DOHH2 (cell line): ENCODE data around the gene EIF3K.

ENCODE experiments used
- H3F3A ChIP-seq: fragments of 200-600 bp; sonication (generic), shearing (Covaris generic); 2 replicates; pipeline ENCODE4 v1.6.0; 2016; ENCODE audit warnings: antibody characterized with exemption, mild to moderate bottlenecking; ENCODE audit not compliant: control insufficient read depth, insufficient read depth
- H3K27ac ChIP-seq: fragments of 200-600 bp; sonication (generic); 2 replicates; pipeline ENCODE4 v1.5.1; 2014; ENCODE audit warnings: low read depth, mild to moderate bottlenecking, low read length, moderate library complexity
- H3K27me3 ChIP-seq: fragments of 200-600 bp; sonication (generic); 2 replicates; pipeline ENCODE4 v1.6.1; 2014; ENCODE audit warnings: mild to moderate bottlenecking, low read length, mixed read lengths; ENCODE audit not compliant: control insufficient read depth
- H3K36me3 ChIP-seq: fragments of 200-600 bp; sonication (generic); 2 replicates; pipeline ENCODE4 v1.6.1; 2014; ENCODE audit warnings: mild to moderate bottlenecking, low read length, moderate library complexity, mixed read lengths; ENCODE audit not compliant: control insufficient read depth
- H3K4me1 ChIP-seq: fragments of 200-600 bp; sonication (generic); 2 replicates; pipeline ENCODE4 v1.6.1; 2014; ENCODE audit warnings: mild to moderate bottlenecking, low read length, mixed read lengths; ENCODE audit not compliant: control insufficient read depth
- H3K4me2 ChIP-seq: fragments of 200-600 bp; sonication (generic); 2 replicates; pipeline ENCODE4 v1.6.0; 2014; ENCODE audit warnings: mild to moderate bottlenecking, low read length, moderate library complexity
- H3K4me3 ChIP-seq: fragments of 200-600 bp; sonication (generic); 2 replicates; pipeline ENCODE4 v1.5.1; 2014; ENCODE audit warnings: mild to moderate bottlenecking, low read length, mixed read lengths
- H3K79me2 ChIP-seq: fragments of 200-600 bp; sonication (generic); 2 replicates; pipeline ENCODE4 v1.6.1; 2014; ENCODE audit warnings: mild to moderate bottlenecking, low read length, mixed read lengths; ENCODE audit not compliant: control insufficient read depth
- H3K9me2 ChIP-seq: fragments of 200-600 bp; sonication (generic); replicated peaks from 2 replicates; pipeline ENCODE4 v1.6.1; 2014; ENCODE audit warnings: mild to moderate bottlenecking, low read length, mixed read lengths; ENCODE audit not compliant: control insufficient read depth
- H3K9me3 ChIP-seq: fragments of 200-600 bp; sonication (generic); 2 replicates; pipeline ENCODE4 v1.6.1; 2014; ENCODE audit warnings: antibody characterized with exemption, low read length, mixed read lengths; ENCODE audit not compliant: control insufficient read depth, insufficient read depth
- H4K20me1 ChIP-seq: fragments of 200-600 bp; sonication (generic); 2 replicates; pipeline ENCODE4 v1.6.0; 2014; ENCODE audit warnings: low read depth, mild to moderate bottlenecking, antibody characterized with exemption, low read length, moderate library complexity; ENCODE audit not compliant: control insufficient read depth, insufficient read depth
- EZH2phosphoT487 ChIP-seq: fragments of 200-600 bp; sonication (generic); IDR thresholded peaks from 2 replicates; pipeline ENCODE4 v1.6.1; 2017; ENCODE audit warnings: borderline replicate concordance, mild to moderate bottlenecking, antibody characterized with exemption, low read length, moderate library complexity, mixed read lengths
- TF ChIP-seq, protein P1 (sequence below): fragments of 200-600 bp; sonication (generic); IDR thresholded peaks from one replicate; pipeline ENCODE4 v1.5.1; 2014; ENCODE audit warnings: antibody characterized with exemption, mild to moderate bottlenecking, low read depth, low read length; ENCODE audit not compliant: poor library complexity, severe bottlenecking

Gene EIF3K

DNA sequence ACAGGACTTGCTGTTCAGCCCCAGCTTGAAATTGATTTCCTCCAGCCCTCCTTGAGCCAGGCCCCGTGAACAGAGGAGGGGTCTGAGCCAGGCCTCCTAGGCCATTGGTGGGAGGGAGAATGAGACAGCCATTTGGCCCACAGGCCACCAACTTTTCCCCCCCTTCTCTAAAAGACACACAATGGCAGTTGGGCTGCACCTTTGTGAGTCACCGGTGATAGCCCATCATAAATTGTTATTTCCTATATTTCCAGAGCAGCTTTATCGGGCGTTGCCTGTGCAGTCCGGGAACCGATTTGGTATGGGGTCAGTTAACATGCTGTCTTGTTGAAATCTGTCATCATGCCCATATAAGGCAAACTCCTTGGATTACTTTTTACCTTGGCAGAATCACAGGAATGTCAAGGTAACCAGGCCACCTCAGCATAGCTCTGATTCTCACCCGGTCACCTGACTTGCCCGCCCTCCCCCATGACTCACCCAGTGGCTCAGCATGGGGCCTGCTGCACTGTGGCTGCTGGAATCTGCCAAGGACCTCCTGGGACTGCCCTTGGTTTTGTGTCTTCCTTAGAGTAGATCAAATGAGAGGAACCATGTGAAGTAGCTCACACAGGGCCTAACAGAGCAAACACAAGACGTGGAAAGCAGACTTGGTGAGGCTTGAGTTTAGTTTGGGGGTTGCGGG is 64.5 kb downstream of the EIF3K start:
- Histone ChIP-seq H3K27me3 (no peaks in the 10 kb centered on the region), H4K20me1 (peaks cover 15% of the 10 kb centered on the region), H3K4me3 (no peak overlapping the region), H3K4me2 (no peak overlapping the region), H3K4me1 (peaks cover 15% of the 10 kb centered on the region), H3K36me3 (peaks cover 8% of the 10 kb centered on the region; the same call in 1 of the 2 replicates), H3K9me2 (no peaks in the 10 kb centered on the region), H3F3A (no peaks in the 10 kb centered on the region), H3K27ac (no peak overlapping the region), H3K79me2 (peaks cover 97% of the 10 kb centered on the region), H3K9me3 (no peaks in the 10 kb centered on the region)
- TF ChIP-seq, protein P1, sequence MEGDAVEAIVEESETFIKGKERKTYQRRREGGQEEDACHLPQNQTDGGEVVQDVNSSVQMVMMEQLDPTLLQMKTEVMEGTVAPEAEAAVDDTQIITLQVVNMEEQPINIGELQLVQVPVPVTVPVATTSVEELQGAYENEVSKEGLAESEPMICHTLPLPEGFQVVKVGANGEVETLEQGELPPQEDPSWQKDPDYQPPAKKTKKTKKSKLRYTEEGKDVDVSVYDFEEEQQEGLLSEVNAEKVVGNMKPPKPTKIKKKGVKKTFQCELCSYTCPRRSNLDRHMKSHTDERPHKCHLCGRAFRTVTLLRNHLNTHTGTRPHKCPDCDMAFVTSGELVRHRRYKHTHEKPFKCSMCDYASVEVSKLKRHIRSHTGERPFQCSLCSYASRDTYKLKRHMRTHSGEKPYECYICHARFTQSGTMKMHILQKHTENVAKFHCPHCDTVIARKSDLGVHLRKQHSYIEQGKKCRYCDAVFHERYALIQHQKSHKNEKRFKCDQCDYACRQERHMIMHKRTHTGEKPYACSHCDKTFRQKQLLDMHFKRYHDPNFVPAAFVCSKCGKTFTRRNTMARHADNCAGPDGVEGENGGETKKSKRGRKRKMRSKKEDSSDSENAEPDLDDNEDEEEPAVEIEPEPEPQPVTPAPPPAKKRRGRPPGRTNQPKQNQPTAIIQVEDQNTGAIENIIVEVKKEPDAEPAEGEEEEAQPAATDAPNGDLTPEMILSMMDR: no peak

DNA sequence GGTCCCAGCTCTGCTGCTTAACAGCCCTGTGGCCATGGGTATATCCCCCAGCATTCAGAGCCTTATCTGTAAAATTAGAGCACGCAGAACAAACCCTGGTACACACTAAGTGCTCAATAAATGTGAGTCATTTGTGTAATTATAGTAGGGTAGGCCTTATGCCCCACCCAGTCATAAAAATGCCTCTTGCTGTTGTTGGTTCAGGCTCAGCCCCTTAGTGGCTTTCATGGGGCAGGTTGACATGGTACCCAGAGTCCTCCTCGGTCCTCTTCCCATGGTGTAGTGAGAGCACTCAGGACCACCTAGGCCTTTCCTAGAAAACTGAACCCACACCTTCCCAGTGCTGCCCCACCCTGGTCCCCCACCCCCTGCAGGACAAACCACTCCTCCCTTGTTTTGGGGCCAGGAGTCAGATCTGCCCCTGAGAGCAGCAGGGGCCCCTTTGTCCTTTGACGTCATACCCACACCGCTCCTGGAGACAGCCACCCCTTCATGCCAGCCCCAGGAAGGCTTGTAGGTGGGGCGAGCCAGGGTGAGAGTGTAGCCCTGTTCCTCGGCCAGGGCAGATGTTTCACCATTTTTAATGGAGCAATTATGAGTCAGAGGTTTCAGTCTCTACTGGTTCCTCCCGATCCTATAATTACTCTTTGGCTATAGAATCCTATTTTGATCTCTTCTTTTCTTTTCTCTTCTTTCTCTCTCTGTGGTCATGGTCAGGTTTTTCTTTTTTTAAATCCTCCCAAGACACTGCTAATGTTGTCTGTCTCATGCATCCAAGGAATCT is 65.3 kb downstream of the EIF3K start:
- Histone ChIP-seq H3K27me3 (no peaks in the 10 kb centered on the region), H3K4me3 (no peak overlapping the region), H3K79me2 (peaks cover 97% of the 10 kb centered on the region), H3K4me2 (no peak overlapping the region), H3K36me3 (peaks cover 5% of the 10 kb centered on the region; the same call in 1 of the 2 replicates), H3F3A (no peaks in the 10 kb centered on the region), H3K27ac (no peak overlapping the region), H4K20me1 (peaks cover 12% of the 10 kb centered on the region; the same call in 1 of the 2 replicates), H3K9me3 (no peaks in the 10 kb centered on the region), H3K9me2 (no peaks in the 10 kb centered on the region), H3K4me1 (peaks cover 14% of the 10 kb centered on the region)
- TF ChIP-seq EZH2phosphoT487: no peak
- TF ChIP-seq, protein P1: no peak

DNA sequence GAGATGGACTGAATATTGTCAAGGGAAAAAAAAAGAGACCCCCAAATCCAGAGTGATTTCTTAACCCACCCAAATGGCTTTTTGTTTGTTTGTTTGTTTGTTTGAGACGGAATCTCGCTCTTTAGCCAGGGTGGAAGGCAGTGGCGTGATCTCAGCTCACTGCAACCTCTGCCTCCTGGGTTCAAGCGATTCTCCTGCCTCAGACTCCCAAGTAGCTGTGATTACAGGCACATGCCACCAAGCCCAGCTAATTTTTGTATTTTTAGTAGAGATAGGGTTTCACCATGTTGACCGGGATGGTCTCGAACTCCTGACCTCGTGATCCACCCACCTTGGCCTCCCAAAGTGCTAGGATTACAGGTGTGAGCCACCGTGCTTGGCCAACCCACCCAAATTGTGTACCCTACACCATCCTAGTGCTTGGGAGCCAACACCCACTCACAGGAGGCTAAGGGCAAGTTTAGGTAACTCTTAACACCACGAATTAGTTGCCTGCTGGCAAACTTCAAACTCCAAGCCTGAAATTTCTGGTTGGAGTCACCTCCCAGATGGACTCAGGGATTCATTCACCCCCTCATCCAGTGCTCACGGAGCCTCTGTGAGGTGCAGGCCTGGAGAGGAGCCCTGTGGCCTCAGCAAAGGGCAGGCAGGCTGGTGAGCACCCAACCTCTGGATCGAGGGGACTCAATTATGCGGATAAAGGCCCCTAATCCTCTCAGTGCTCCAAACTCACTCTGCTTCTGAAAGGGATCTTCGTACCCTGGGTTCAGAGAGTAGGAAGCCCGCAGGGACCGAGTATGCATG is 66.1 kb downstream of the EIF3K start:
- peaks cover 12% of the 10 kb centered on the region; the same call in 1 of the 2 replicates for H4K20me1 ChIP-seq
- H3K9me2 ChIP-seq: no peaks in the 10 kb centered on the region
- H3K36me3 ChIP-seq: peaks cover 5% of the 10 kb centered on the region; the same call in 1 of the 2 replicates
- no peak overlapping the region for H3K4me2 ChIP-seq
- H3K9me3 ChIP-seq: no peaks in the 10 kb centered on the region
- H3K27ac ChIP-seq: no peak overlapping the region
- H3K4me1 ChIP-seq: peaks cover 14% of the 10 kb centered on the region
- H3K79me2 ChIP-seq: peaks cover 94% of the 10 kb centered on the region
- TF ChIP-seq, protein P1: no peak
- TF ChIP-seq EZH2phosphoT487: no peak
- no peaks in the 10 kb centered on the region for H3F3A ChIP-seq
- H3K4me3 ChIP-seq: no peak overlapping the region
- H3K27me3 ChIP-seq: no peaks in the 10 kb centered on the region
